Mesendoderm (in vitro differentiated cells): ENCODE measurements around the gene GUCY1A2.

Experiments used
- DNase-seq: peaks from one replicate; pipeline ENCODE4 v3.0.0; 2013
- H2AK5ac ChIP-seq: 2 replicates; pipeline ENCODE4 v1.6.1; 2013; ENCODE audit warnings: low read length, inconsistent platforms
- H2BK120ac ChIP-seq: 2 replicates; pipeline ENCODE4 v1.6.1; 2013; ENCODE audit warnings: low read depth, mild to moderate bottlenecking, low read length, moderate library complexity, mixed read lengths
- H2BK15ac ChIP-seq: replicated peaks from 2 replicates; pipeline ENCODE4 v1.6.1; 2013; ENCODE audit warnings: low read depth, mild to moderate bottlenecking, moderate library complexity
- H2BK5ac ChIP-seq: 2 replicates; pipeline ENCODE4 v1.6.1; 2013; ENCODE audit warnings: low read length, inconsistent platforms
- H3K18ac ChIP-seq: 2 replicates; pipeline ENCODE4 v1.6.1; 2013; ENCODE audit warnings: mild to moderate bottlenecking, low read length, mixed read lengths
- H3K23ac ChIP-seq: one replicate; pipeline ENCODE4 v1.6.1; 2013; ENCODE audit warnings: low read length
- H3K27ac ChIP-seq: 2 replicates; pipeline ENCODE4 v1.5.1; 2013; ENCODE audit warnings: low read depth, mild to moderate bottlenecking, inconsistent platforms, low read length, moderate library complexity
- H3K27me3 ChIP-seq: 2 replicates; pipeline ENCODE4 v1.6.1; 2013; ENCODE audit warnings: low read length, control low read depth, mild to moderate bottlenecking, inconsistent platforms; ENCODE audit not compliant: insufficient read depth, poor library complexity
- H3K36me3 ChIP-seq: 2 replicates; pipeline ENCODE4 v1.6.1; 2013; ENCODE audit warnings: low read length, inconsistent platforms; ENCODE audit not compliant: control insufficient read depth, insufficient read depth
- H3K4ac ChIP-seq: one replicate; pipeline ENCODE4 v1.6.1; 2013; ENCODE audit warnings: low read depth, mild to moderate bottlenecking, low read length, moderate library complexity
- H3K4me1 ChIP-seq: 2 replicates; pipeline ENCODE4 v1.6.1; 2013; ENCODE audit warnings: low read depth, low read length, inconsistent platforms; ENCODE audit not compliant: control insufficient read depth
- H3K4me2 ChIP-seq: 2 replicates; pipeline ENCODE4 v1.6.1; 2013; ENCODE audit warnings: low read length
- H3K4me3 ChIP-seq: 2 replicates; pipeline ENCODE4 v1.5.1; 2013; ENCODE audit warnings: mild to moderate bottlenecking, low read length
- H3K56ac ChIP-seq: one replicate; pipeline ENCODE4 v1.6.1; 2013; ENCODE audit warnings: low read length
- H3K79me1 ChIP-seq: 2 replicates; pipeline ENCODE4 v1.6.1; 2013; ENCODE audit warnings: low read length, inconsistent platforms
- H3K79me2 ChIP-seq: 2 replicates; pipeline ENCODE4 v1.6.1; 2013; ENCODE audit warnings: mild to moderate bottlenecking, low read length; ENCODE audit not compliant: control insufficient read depth, insufficient read depth
- H3K9ac ChIP-seq: 2 replicates; pipeline ENCODE4 v1.6.1; 2013; ENCODE audit warnings: low read length, inconsistent platforms
- H4K5ac ChIP-seq: one replicate; pipeline ENCODE4 v1.6.1; 2013; ENCODE audit warnings: low read length
- H4K8ac ChIP-seq: one replicate; pipeline ENCODE4 v1.6.1; 2013; ENCODE audit warnings: low read depth, mild to moderate bottlenecking, control low read depth, low read length, moderate library complexity
- WGBS: extraction: QIAGEN DNeasy Blood & Tissue Kit; methylation state at CpG from one replicate; pipeline ENCODE4 v1.1.7; 2013; ENCODE audit warnings: low lambda C conversion rate, missing lambda C conversion rate; ENCODE audit not compliant: insufficient coverage; ENCODE audit errors: extremely low coverage; 5-methylcytosine and 5-hydroxymethylcytosine counted together

GUCY1A2 gene

DNA sequence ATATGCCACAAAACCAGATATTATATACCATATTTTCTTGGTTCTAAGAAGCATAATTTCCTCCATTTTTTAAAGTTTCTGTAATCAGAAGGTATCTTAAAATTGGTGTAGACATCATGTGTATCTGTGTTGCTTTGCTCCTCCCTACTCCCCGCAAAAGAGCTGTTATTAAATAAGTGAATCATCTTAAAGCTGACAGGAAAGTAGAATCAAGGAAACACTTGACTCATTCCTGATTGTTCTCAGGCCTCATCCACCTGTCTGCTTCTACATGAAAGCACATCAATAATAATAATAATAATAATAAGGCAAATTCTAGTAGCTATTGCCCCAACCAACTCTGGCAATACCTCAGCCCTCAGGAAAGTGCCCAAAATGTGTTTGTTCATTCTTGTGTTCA, 26.2 kb upstream of the GUCY1A2 start:
- H3K9ac ChIP-seq, result no peak overlapping the region
- H2BK120ac ChIP-seq, result no peak overlapping the region
- no peak overlapping the region for H3K18ac ChIP-seq
- H2AK5ac ChIP-seq, result no peak overlapping the region
- H3K56ac ChIP-seq, result no peak overlapping the region
- H4K8ac ChIP-seq, result no peak overlapping the region
- H2BK15ac ChIP-seq, result no peak overlapping the region
- no peak overlapping the region for H3K4me2 ChIP-seq
- WGBS, result no CpG with 5 or more reads among the region's 1 CpG
- H3K27me3 ChIP-seq, result no peaks in the 10 kb centered on the region
- no peaks in the 10 kb centered on the region for H3K4me1 ChIP-seq
- no peaks in the 10 kb centered on the region for H3K79me1 ChIP-seq
- no peak overlapping the region for H3K4ac ChIP-seq
- DNase-seq, result no peak
- no peaks in the 10 kb centered on the region for H3K79me2 ChIP-seq
- H3K36me3 ChIP-seq, result no peaks in the 10 kb centered on the region
- H3K27ac ChIP-seq, result no peak overlapping the region
- no peak overlapping the region for H2BK5ac ChIP-seq
- H4K5ac ChIP-seq, result no peak overlapping the region
- no peak overlapping the region for H3K4me3 ChIP-seq
- no peak overlapping the region for H3K23ac ChIP-seq

DNA sequence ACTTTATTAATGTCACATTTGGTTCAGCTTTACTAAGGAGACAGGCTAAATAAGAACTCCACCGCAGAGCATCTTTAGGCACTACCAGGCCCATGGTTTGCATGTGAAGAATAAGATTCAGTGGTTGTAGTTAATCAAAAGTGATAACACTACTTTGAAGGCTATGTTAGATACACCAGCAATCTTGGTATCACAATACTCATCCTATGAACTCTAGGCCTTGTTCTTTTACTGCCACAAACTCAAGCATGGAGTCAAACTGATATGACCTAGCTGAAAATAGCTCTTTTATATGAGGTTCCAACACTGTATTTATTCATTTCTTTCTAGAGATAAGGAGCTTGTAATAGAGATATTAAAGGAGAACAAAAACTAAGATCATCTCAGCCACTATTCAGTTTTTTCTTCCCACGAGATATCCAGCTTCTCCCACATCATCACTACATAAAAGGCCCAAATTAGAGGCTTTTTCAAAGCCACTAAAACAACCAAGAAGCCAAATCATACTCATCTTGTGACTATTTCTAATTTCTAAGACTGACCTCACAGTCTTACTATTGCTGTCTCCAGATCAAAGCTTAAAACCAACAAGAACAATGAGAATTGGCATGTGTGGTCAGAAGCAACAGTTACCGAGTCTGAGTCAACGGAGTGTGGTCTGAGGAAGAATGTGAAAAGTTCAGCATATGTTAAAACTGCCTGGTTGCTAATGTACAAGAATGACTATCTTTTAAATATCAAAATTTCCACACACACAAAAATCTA, 25.1 kb upstream of the GUCY1A2 start:
- Histone ChIP-seq H3K18ac (no peak overlapping the region), H3K79me2 (no peaks in the 10 kb centered on the region), H3K9ac (no peak overlapping the region), H3K23ac (no peak overlapping the region), H3K56ac (no peak overlapping the region), H4K5ac (no peak overlapping the region), H3K4me2 (no peak overlapping the region), H2BK15ac (no peak overlapping the region), H3K36me3 (no peaks in the 10 kb centered on the region), H4K8ac (no peak overlapping the region), H3K79me1 (no peaks in the 10 kb centered on the region), H3K4ac (no peak overlapping the region), H3K4me3 (no peak overlapping the region), H2BK120ac (no peak overlapping the region), H3K27me3 (no peaks in the 10 kb centered on the region), H3K27ac (no peak overlapping the region), H2BK5ac (no peak overlapping the region), H3K4me1 (no peaks in the 10 kb centered on the region), H2AK5ac (no peak overlapping the region)
- DNase-seq, result peak; percentile 4
- no CpG with 5 or more reads among the region's 4 CpGs for WGBS

DNA sequence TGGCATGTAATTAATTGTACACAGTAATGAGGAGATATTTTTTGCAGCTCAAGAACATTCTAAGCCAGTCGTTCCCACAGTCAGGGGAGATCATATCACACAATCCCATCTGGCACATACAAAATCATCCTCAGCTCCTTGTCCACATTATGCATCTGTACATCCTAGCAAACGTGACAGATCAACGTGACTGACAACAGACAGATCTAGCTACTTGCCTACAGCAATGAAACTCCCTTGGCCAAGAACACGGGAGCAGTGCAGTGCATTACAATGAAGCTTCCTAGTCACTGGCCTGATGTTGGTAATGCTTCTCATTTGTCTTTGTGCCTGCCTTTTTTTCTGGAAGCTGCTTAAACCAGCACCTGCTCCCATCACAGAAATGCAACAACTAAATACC, 24.5 kb upstream of the GUCY1A2 start:
- no peak overlapping the region for H3K23ac ChIP-seq
- H3K27ac ChIP-seq, result no peak overlapping the region
- no peak overlapping the region for H4K5ac ChIP-seq

DNA sequence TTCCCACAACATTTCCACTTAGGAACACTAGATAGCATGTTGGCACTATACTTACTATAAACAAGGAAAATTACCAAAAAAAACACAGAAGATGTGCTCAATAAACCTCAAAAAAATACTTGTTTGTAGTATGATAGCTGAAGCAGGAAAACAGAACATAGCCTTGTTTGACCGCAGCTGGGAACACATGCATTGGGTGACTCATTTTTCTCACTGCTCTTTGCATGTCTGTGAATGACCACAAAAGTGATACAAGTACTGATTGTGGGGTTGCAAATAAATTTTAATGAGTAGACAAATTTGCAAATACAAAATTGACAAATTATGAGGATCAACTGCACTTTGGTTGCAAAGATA, 22.8 kb upstream of the GUCY1A2 start:
- no peak overlapping the region for H3K4ac ChIP-seq
- H3K79me2 ChIP-seq, result no peaks in the 10 kb centered on the region
- no peak overlapping the region for H3K4me3 ChIP-seq
- no peak overlapping the region for H3K27ac ChIP-seq
- no CpG with 5 or more reads among the region's 1 CpG for WGBS
- no peaks in the 10 kb centered on the region for H3K79me1 ChIP-seq
- H3K23ac ChIP-seq, result no peak overlapping the region
- H3K4me2 ChIP-seq, result no peak overlapping the region
- H2BK120ac ChIP-seq, result no peak overlapping the region
- no peaks in the 10 kb centered on the region for H3K4me1 ChIP-seq
- DNase-seq, result no peak
- no peak overlapping the region for H2BK5ac ChIP-seq
- no peak overlapping the region for H3K56ac ChIP-seq
- no peak overlapping the region for H3K9ac ChIP-seq
- H2AK5ac ChIP-seq, result no peak overlapping the region
- H3K36me3 ChIP-seq, result no peaks in the 10 kb centered on the region
- no peak overlapping the region for H4K8ac ChIP-seq
- no peak overlapping the region for H4K5ac ChIP-seq
- no peak overlapping the region for H3K18ac ChIP-seq
- H2BK15ac ChIP-seq, result no peak overlapping the region
- no peaks in the 10 kb centered on the region for H3K27me3 ChIP-seq

More for the DNA sequence above, 24.5 kb upstream of the GUCY1A2 start:
- H3K9ac ChIP-seq, result no peak overlapping the region
- H3K56ac ChIP-seq, result no peak overlapping the region
- H3K18ac ChIP-seq, result no peak overlapping the region
- DNase-seq, result no peak
- no peak overlapping the region for H2AK5ac ChIP-seq
- no peak overlapping the region for H3K4me2 ChIP-seq
- H3K79me2 ChIP-seq, result no peaks in the 10 kb centered on the region
- H3K79me1 ChIP-seq, result no peaks in the 10 kb centered on the region
- H3K4ac ChIP-seq, result no peak overlapping the region
- H4K8ac ChIP-seq, result no peak overlapping the region
- H3K4me1 ChIP-seq, result no peaks in the 10 kb centered on the region
- no peak overlapping the region for H2BK15ac ChIP-seq
- H2BK5ac ChIP-seq, result no peak overlapping the region
- H3K36me3 ChIP-seq, result no peaks in the 10 kb centered on the region
- H2BK120ac ChIP-seq, result no peak overlapping the region
- no CpG with 5 or more reads among the region's 4 CpGs for WGBS
- no peak overlapping the region for H3K4me3 ChIP-seq
- no peaks in the 10 kb centered on the region for H3K27me3 ChIP-seq

DNA sequence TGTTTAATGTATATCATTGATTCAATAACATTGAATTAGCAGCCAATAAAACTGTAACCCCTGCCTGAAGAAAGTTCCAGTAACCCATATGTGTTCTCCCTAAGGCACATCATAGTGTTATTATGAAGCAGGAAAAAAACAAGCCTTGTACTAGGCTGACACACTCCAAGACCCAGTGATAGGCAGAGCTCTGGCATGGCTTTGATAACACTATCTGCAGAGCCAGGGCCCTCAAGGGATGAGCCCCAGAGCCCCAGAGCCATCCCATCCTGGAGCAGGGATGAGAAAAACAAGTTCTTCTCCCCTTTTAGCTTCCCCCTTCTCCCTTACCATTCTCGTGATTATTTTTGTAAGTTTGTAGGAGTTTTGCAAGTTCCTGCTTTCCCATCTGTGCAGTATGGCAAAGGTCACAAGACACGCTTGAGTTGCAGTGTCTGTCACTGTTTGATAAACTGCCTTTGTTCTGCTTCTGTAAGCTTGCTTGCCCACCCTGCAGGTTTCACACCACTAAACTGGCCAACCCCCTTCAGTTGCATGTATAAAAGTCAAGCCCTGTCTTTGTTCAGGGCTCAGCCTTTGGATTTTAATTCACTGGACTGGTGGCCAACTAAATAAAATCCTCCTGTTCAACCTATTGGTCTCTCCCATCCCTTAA, 22.3 kb upstream of the GUCY1A2 start:
- no peak overlapping the region for H3K9ac ChIP-seq
- no peak overlapping the region for H3K4me3 ChIP-seq
- DNase-seq, result no peak
- H3K27me3 ChIP-seq, result no peaks in the 10 kb centered on the region
- H2BK5ac ChIP-seq, result no peak overlapping the region
- no peak overlapping the region for H3K18ac ChIP-seq
- no peaks in the 10 kb centered on the region for H3K79me1 ChIP-seq
- no peak overlapping the region for H2BK15ac ChIP-seq
- no peak overlapping the region for H3K23ac ChIP-seq
- no peaks in the 10 kb centered on the region for H3K4me1 ChIP-seq
- H3K36me3 ChIP-seq, result no peaks in the 10 kb centered on the region
- no peaks in the 10 kb centered on the region for H3K79me2 ChIP-seq
- no peak overlapping the region for H3K4me2 ChIP-seq
- no peak overlapping the region for H3K27ac ChIP-seq
- no peak overlapping the region for H3K56ac ChIP-seq
- H4K8ac ChIP-seq, result no peak overlapping the region
- H3K4ac ChIP-seq, result no peak overlapping the region
- no CpG with 5 or more reads among the region's 2 CpGs for WGBS
- no peak overlapping the region for H2BK120ac ChIP-seq
- no peak overlapping the region for H4K5ac ChIP-seq
- H2AK5ac ChIP-seq, result no peak overlapping the region

DNA sequence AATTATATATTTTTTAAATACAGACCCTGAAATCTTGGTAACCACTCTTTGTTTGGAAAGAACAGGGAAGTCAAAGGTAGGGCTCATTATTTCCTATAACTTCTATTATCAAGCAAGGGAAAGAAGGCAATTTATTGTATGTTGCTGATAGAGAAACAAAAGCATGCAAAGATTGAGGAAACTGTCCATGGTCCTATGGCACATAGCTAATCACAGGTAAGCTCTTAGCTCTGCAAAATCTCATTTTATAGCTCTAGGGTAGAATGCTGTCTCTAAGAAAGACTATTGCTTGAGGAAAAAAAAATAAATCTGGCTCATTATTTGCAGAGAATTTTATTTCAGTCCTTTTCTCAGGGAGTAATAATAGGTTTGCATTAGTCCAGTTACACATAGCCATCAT, 7.4 kb upstream of the GUCY1A2 start:
- Histone ChIP-seq H3K56ac (no peak overlapping the region), H3K4me3 (no peak overlapping the region), H3K4me2 (no peak overlapping the region), H2BK120ac (no peak overlapping the region), H3K36me3 (no peaks in the 10 kb centered on the region), H2AK5ac (no peak overlapping the region), H2BK15ac (no peak overlapping the region), H3K79me2 (no peaks in the 10 kb centered on the region), H4K5ac (no peak overlapping the region), H3K79me1 (no peaks in the 10 kb centered on the region), H2BK5ac (no peak overlapping the region), H3K4ac (no peak overlapping the region), H3K23ac (no peak overlapping the region), H3K27ac (no peak overlapping the region), H3K27me3 (no peaks in the 10 kb centered on the region), H3K9ac (no peak overlapping the region), H3K4me1 (no peaks in the 10 kb centered on the region), H4K8ac (no peak overlapping the region), H3K18ac (no peak overlapping the region)
- DNase-seq, result no peak
